ENCODE measurements around the gene FOXA3.

DNA sequence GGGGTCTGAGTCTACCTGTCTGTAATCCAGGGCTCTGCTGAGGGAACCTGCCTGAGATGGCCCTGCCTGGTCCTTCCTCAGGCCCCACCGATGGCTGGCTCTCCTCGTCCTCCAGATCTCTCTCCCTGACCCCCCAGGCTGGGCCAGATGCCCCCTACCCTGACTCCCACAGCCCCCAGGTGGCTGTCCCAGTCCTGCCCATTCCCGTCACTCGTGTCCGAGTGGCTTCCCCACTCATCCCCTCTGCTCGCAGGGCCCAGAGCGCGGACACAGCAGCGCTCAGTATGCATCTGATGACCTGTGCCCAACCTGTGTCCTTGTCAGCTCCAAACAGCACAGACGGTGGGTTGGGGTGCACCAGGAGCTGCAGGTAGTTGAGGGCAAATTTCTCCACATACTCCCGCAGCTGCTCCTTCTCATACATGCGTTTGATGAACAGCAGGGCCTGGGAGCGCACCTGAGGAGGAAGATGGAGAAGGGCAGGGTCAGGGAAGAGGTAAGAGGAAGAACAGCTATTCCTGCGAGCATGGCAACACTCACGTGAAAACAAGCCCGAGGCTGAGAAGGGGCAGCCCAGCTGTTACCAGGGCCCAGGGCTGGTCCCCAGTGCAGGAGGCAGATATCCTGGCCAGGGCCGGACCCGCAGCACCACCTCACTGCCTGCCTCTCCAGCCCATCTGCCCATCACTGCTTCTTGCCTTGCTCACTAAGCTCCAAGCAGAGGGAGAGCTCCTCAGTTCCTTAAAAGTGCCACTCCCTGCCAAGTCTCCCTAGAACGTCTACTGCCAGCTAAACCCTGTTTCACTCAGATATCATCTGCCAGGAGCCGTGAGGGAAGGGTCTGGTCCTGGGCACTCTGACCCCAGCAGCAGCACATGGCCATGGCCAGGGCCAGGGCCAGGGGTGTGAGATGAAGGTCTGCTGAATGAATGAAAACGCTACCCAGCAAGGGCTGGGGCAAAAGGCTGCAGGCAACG is 37.9 kb upstream of the FOXA3 start:
- TF ChIP-seq ARNTL (CRISPR knock-in tag; IDR thresholded peaks at IDR 0.05; ENCODE audit: borderline replicate concordance, low read depth) (no peak), PPARA (CRISPR knock-in tag; IDR thresholded peaks at IDR 0.05; ENCODE audit: borderline replicate concordance) (no peak), ZFP3 (CRISPR knock-in tag; IDR thresholded peaks at IDR 0.05) (no peak), ZNF70 (CRISPR knock-in tag; IDR thresholded peaks at IDR 0.05) (no peak), CSDC2 (CRISPR knock-in tag; IDR thresholded peaks at IDR 0.05) (no peak), RARB (CRISPR knock-in tag; IDR thresholded peaks at IDR 0.05) (no peak), ISL1 (CRISPR knock-in tag; IDR thresholded peaks at IDR 0.05) (no peak)
- TF ChIP-seq, protein P1, sequence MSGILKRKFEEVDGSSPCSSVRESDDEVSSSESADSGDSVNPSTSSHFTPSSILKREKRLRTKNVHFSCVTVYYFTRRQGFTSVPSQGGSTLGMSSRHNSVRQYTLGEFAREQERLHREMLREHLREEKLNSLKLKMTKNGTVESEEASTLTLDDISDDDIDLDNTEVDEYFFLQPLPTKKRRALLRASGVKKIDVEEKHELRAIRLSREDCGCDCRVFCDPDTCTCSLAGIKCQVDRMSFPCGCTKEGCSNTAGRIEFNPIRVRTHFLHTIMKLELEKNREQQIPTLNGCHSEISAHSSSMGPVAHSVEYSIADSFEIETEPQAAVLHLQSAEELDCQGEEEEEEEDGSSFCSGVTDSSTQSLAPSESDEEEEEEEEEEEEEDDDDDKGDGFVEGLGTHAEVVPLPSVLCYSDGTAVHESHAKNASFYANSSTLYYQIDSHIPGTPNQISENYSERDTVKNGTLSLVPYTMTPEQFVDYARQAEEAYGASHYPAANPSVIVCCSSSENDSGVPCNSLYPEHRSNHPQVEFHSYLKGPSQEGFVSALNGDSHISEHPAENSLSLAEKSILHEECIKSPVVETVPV (CRISPR knock-in tag; IDR thresholded peaks at IDR 0.05): no peak
- TF ChIP-seq, protein P2, sequence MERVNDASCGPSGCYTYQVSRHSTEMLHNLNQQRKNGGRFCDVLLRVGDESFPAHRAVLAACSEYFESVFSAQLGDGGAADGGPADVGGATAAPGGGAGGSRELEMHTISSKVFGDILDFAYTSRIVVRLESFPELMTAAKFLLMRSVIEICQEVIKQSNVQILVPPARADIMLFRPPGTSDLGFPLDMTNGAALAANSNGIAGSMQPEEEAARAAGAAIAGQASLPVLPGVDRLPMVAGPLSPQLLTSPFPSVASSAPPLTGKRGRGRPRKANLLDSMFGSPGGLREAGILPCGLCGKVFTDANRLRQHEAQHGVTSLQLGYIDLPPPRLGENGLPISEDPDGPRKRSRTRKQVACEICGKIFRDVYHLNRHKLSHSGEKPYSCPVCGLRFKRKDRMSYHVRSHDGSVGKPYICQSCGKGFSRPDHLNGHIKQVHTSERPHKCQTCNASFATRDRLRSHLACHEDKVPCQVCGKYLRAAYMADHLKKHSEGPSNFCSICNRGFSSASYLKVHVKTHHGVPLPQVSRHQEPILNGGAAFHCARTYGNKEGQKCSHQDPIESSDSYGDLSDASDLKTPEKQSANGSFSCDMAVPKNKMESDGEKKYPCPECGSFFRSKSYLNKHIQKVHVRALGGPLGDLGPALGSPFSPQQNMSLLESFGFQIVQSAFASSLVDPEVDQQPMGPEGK (CRISPR knock-in tag; IDR thresholded peaks at IDR 0.05; ENCODE audit: borderline replicate concordance): no peak
- TF ChIP-seq, protein P3, sequence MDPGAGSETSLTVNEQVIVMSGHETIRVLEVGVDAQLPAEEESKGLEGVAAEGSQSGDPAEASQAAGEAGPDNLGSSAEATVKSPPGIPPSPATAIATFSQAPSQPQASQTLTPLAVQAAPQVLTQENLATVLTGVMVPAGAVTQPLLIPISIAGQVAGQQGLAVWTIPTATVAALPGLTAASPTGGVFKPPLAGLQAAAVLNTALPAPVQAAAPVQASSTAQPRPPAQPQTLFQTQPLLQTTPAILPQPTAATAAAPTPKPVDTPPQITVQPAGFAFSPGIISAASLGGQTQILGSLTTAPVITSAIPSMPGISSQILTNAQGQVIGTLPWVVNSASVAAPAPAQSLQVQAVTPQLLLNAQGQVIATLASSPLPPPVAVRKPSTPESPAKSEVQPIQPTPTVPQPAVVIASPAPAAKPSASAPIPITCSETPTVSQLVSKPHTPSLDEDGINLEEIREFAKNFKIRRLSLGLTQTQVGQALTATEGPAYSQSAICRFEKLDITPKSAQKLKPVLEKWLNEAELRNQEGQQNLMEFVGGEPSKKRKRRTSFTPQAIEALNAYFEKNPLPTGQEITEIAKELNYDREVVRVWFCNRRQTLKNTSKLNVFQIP (CRISPR knock-in tag; IDR thresholded peaks at IDR 0.05; ENCODE audit: borderline replicate concordance, low read depth): no peak
